Measurements from ENCODE around the gene EZH1.
"Not testable (repeated sequence)": the region's sequence is repeated elsewhere in the genome, so short reads cannot be mapped to it uniquely, and the experiment has no call there.

The EZH1 gene

DNA sequence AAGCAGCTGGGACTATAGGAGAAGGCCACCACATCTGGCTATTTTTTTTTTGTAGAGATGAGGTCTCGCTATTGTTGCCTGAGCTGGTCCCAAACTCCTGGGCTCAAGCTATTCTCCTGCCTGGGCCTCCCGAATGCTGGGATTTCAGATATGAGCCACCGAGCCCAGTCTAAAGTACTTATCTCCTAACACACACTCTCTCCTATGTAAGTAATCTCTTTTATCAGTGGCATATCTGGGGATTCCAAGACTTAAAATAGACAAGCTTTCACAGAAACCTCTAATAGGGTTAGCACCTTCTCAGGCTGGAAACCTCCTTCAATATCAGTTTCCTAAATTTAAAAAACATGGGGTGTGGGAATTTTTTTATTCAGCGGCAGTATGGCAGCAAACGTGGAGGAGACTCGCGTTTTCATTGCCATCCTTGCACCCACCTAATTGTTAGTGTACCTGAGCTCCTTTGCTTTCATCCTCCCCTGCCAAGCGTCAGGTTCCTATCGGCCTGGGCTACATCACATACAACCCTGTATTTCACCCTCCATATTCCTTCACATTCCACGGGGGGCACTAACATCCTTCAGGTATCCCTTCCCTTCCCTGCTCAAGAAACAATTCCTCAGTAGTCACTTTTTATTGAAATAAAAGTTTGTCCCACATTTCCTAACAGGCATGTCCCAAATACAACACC lies 1.1 kb downstream of the EZH1 start:
- no peak for DNase-seq
- Histone ChIP-seq H3K27ac (peak overlapping the region; percentile 56), H3K36me3 (replicated peaks) (no peaks in the 10 kb centered on the region), H3K4me3 (ENCODE audit: low read depth, low read length) (peak overlapping the region; percentile 78), H3K27me3 (replicated peaks) (no peaks in the 10 kb centered on the region)
- TF ChIP-seq, protein P1, sequence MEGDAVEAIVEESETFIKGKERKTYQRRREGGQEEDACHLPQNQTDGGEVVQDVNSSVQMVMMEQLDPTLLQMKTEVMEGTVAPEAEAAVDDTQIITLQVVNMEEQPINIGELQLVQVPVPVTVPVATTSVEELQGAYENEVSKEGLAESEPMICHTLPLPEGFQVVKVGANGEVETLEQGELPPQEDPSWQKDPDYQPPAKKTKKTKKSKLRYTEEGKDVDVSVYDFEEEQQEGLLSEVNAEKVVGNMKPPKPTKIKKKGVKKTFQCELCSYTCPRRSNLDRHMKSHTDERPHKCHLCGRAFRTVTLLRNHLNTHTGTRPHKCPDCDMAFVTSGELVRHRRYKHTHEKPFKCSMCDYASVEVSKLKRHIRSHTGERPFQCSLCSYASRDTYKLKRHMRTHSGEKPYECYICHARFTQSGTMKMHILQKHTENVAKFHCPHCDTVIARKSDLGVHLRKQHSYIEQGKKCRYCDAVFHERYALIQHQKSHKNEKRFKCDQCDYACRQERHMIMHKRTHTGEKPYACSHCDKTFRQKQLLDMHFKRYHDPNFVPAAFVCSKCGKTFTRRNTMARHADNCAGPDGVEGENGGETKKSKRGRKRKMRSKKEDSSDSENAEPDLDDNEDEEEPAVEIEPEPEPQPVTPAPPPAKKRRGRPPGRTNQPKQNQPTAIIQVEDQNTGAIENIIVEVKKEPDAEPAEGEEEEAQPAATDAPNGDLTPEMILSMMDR (IDR thresholded peaks at IDR 0.05; ENCODE audit: low read depth, low read length, missing control alignments): peak; percentile 48
- in situ Hi-C loops (cut with HindIII; ENCODE audit: low pct_ligation_motif_present, low sequenced_read_pairs): no loop called here

DNA sequence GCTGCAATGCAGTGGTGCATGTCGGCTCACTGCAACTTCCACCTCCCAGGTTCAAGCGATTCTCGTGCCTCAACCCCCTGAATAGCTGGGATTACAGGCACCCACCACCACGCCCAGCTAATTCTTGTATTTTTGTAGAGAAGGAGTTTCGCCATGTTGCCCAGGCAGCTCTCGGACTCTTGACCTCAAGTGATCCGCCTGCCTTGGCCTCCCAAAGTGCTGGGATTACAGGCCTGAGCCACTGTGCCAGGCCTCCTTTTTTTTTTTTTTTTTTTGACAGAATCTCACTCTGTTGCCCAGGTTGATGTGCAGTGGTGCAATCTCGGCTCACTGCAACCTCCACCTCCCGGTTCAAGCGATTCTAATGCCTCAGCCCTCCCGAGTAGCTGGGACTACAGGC lies 1.9 kb downstream of the EZH1 start:
- in situ Hi-C loops (cut with HindIII; ENCODE audit: low pct_ligation_motif_present, low sequenced_read_pairs); H3K27me3 ChIP-seq (replicated peaks); H3K4me3 ChIP-seq (ENCODE audit: low read depth, low read length); H3K27ac ChIP-seq; H3K36me3 ChIP-seq (replicated peaks); DNase-seq: not testable (repeated sequence)

DNA sequence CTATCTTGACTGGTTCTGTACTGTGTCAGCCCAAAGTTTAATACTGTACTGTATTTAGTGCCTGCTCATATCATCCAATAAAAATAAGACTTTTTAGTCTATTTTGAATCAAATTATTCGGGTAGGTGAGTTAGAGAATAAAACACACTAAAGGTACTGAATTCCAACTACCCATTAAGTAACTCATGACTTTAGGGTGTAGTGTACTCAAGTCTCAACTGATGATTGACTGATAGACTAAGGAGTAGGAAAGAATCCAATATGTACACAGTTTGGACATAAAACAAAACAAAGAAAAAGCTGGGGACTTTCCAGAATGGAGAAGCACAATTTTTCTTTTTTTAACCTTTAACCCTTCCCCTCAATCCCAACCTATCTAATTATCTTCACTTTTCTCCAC lies 4.1 kb downstream of the EZH1 start:
- no peaks in the 10 kb centered on the region for H3K36me3 ChIP-seq (replicated peaks)
- H3K27ac ChIP-seq: no peak overlapping the region
- DNase-seq: no peak
- no peak overlapping the region for H3K4me3 ChIP-seq (ENCODE audit: low read depth, low read length)
- H3K27me3 ChIP-seq (replicated peaks): no peaks in the 10 kb centered on the region
- in situ Hi-C loops (cut with HindIII; ENCODE audit: low pct_ligation_motif_present, low sequenced_read_pairs): no loop called here
- TF ChIP-seq, protein P1 (IDR thresholded peaks at IDR 0.05; ENCODE audit: low read depth, low read length, missing control alignments): no peak

DNA sequence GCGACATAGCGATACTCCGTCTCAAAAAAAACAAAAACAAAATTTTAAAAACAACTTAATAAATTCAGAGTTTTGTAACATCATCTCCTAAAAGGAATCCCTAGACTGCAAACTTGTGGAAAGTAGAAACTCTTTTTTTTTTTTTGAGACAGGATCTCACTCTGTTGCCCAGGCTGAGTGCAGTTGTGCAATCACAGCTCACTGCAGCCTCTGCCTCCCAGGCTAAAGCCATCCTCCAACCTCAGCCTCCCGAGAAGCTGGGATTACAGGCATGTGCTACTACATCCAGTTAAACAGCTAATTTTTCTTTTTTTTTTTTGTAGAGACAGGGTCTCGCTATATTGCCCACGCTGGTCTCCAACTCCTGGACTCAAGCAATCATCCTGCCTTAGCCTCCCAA lies 19.7 kb downstream of the EZH1 start:
- Histone ChIP-seq H3K4me3 (ENCODE audit: low read depth, low read length) (no peak overlapping the region), H3K27ac (no peak overlapping the region), H3K36me3 (replicated peaks) (peaks cover 17% of the 10 kb centered on the region), H3K27me3 (replicated peaks) (no peaks in the 10 kb centered on the region)
- no peak for DNase-seq
- TF ChIP-seq, protein P1 (IDR thresholded peaks at IDR 0.05; ENCODE audit: low read depth, low read length, missing control alignments): no peak
- in situ Hi-C loops (cut with HindIII; ENCODE audit: low pct_ligation_motif_present, low sequenced_read_pairs): no loop called here

DNA sequence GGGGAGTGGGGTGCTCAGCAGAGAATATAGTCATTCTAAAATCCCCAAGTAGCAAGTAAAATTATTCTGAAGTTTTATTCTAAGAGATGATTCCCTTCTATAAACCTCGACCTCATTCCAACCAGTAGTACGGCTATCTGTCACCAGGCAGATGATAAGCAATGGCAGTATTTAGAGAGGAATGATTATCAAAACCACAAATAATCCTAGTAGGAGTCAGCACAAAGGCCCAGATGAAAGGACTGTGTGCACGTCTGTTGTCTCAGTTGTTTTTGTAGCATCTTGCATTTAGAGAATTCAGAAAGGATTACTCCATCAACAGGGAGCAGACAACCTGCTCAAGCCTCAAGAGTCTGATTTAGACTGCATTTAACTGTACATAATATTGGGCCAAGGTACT lies 21.2 kb downstream of the EZH1 start:
- Histone ChIP-seq H3K27me3 (replicated peaks) (no peaks in the 10 kb centered on the region), H3K27ac (no peak overlapping the region), H3K36me3 (replicated peaks) (peaks cover 23% of the 10 kb centered on the region), H3K4me3 (ENCODE audit: low read depth, low read length) (no peak overlapping the region)
- no peak for DNase-seq
- TF ChIP-seq, protein P1 (IDR thresholded peaks at IDR 0.05; ENCODE audit: low read depth, low read length, missing control alignments): no peak
- in situ Hi-C loops (cut with HindIII; ENCODE audit: low pct_ligation_motif_present, low sequenced_read_pairs): no loop called here

DNA sequence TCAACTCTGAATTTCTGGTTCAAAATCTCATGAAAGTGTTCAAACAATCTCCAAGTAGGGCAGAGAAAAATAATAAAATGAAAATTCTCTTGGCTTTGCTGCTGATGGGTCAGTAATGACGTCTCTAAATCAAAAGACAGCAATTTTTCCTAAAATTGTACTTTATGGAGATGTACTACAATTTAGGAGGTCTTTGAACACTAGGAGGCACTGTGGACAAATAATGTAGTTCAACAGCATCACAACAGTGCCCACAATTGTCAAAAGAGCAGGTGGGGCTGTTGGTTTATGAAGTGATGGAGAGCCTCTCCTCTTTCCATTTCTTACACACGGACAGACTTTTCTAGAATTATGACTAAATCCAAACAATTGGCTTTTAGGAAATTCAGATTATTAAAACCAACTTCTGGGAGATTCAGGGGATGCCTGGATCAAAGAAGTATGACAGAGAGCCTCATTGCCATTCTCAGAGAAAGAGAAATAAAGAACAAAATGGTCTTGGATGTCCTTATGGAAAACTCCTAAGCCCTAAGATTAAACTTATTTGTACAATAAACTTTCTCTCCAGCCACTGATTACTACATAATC lies 23.8 kb downstream of the EZH1 start:
- Histone ChIP-seq H3K27ac (no peak overlapping the region), H3K36me3 (replicated peaks) (peaks cover 33% of the 10 kb centered on the region), H3K4me3 (ENCODE audit: low read depth, low read length) (no peak overlapping the region), H3K27me3 (replicated peaks) (no peaks in the 10 kb centered on the region)
- in situ Hi-C loops (cut with HindIII; ENCODE audit: low pct_ligation_motif_present, low sequenced_read_pairs): no loop called here
- TF ChIP-seq, protein P1 (IDR thresholded peaks at IDR 0.05; ENCODE audit: low read depth, low read length, missing control alignments): peak; percentile 65
- DNase-seq: peak; percentile 55

Measured in brain microvascular endothelial cell (primary cell).